Choroid plexus epithelial cell (primary cell): ENCODE data around the gene NRROS.
"Not testable (repeated sequence)": the region's sequence is repeated elsewhere in the genome, so short reads cannot be mapped to it uniquely, and the experiment has no call there.

Experiments used
- DNase-seq: peaks from one replicate; pipeline ENCODE4 v3.0.0-alpha.2; 2010; ENCODE audit warnings: low read depth
- H3K4me3 ChIP-seq: 2 replicates; pipeline ENCODE4 v1.5.1; 2011; ENCODE audit warnings: low read depth, mild to moderate bottlenecking, control low read depth, low read length, moderate library complexity
- TF ChIP-seq, protein P1 (sequence below): conservative IDR thresholded peaks from 2 replicates; pipeline ENCODE4 v1.5.1; 2011; ENCODE audit warnings: low read depth, mild to moderate bottlenecking, control low read depth, inconsistent platforms, low read length, moderate library complexity

The NRROS gene

DNA sequence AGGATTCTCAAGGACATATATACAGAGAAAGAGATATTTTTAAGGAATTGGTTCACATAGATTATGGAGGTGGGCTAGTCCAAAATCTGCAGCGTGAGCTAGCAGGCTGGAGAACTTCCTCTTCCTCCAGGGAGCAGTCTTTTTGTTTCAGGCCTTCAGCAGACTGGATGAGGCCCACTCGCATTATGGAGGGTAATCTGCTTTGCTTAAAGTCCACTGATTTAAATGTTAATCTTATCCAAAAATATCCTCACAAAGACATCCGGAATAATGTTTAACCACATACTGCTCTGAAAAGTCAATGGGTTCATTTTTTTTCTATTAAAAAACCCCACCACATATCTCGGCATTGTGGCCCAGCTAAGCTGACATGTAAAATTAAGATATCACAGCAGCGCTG, 22.2 kb upstream of the NRROS start:
- no peak for DNase-seq
- no peak overlapping the region for H3K4me3 ChIP-seq
- TF ChIP-seq, protein P1, sequence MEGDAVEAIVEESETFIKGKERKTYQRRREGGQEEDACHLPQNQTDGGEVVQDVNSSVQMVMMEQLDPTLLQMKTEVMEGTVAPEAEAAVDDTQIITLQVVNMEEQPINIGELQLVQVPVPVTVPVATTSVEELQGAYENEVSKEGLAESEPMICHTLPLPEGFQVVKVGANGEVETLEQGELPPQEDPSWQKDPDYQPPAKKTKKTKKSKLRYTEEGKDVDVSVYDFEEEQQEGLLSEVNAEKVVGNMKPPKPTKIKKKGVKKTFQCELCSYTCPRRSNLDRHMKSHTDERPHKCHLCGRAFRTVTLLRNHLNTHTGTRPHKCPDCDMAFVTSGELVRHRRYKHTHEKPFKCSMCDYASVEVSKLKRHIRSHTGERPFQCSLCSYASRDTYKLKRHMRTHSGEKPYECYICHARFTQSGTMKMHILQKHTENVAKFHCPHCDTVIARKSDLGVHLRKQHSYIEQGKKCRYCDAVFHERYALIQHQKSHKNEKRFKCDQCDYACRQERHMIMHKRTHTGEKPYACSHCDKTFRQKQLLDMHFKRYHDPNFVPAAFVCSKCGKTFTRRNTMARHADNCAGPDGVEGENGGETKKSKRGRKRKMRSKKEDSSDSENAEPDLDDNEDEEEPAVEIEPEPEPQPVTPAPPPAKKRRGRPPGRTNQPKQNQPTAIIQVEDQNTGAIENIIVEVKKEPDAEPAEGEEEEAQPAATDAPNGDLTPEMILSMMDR = no peak

DNA sequence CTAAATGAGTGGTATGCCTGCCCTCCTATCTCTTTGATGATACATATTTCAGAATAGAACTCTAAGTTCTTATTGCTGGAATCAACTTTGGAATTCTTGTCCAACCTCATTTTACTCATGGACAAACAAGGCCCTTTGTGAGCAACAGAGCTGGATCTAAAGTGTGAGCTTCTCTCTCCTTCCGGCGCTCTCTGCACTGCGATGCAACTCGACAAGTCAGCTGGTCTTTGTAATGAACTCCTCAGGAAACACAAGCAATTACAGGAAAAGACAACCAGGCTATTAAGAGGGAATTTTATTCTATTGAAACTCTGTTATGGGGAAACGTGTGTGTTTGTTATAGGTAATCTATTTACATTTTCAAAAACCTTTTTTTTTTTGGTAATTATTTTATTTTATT, 20.3 kb upstream of the NRROS start:
- H3K4me3 ChIP-seq = no peak overlapping the region
- DNase-seq = no peak
- TF ChIP-seq, protein P1 = no peak

DNA sequence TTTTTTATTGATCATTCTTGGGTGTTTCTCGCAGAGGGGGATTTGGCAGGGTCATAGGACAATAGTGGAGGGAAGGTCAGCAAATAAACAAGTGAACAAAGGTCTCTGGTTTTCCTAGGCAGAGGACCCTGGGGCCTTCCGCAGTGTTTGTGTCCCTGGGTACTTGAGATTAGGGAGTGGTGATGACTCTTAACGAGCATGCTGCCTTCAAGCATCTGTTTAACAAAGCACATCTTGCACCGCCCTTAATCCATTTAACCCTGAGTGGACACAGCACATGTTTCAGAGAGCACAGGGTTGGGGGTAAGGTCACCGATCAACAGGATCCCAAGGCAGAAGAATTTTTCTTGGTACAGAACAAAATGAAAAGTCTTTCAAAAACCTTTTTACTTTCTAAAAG, 19.9 kb upstream of the NRROS start:
- H3K4me3 ChIP-seq, DNase-seq: not testable (repeated sequence)

DNA sequence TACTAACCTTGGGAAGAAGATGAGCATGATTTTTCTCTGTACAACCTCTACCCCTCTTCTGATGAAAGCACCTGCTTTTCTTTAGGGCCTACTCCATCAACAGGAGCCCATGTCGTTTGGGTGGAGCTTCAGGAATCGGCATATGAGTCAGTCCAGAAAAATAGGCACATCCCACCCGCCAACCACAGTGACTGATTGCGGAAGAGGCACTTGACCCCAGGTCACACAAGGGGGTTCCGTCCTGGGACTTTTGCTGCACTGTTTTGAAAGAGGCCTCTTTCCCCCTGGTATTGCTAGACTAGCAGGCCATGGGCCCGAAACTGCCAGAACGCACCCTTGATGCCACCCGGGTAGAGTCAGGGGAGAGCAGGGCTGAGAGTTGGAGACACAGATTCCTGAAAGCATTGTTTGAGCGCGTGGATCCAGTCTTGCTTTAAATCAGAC, 19.3 kb upstream of the NRROS start:
- TF ChIP-seq, protein P1 = no peak
- H3K4me3 ChIP-seq = no peak overlapping the region
- peak; percentile 51 for DNase-seq

DNA sequence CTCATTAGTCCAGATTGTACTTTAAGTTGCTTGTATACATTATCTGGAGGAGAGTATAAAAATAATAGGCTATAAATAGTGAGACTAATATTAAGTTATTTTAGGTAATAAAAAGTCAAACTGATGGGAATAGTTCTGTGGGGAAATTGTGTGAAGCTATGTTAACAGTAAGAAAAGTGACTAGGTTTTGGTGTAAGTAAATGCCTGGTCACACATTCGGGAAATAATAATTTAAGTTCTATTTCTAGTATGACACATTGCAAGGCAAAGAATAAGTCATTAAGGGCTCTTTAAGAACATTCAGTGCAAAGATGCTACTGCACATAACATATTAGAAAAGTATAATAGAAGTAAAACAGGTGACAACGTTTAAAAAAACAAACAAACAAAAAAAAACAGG, 18.8 kb upstream of the NRROS start:
- no peak overlapping the region for H3K4me3 ChIP-seq
- TF ChIP-seq, protein P1 = no peak
- no peak for DNase-seq

DNA sequence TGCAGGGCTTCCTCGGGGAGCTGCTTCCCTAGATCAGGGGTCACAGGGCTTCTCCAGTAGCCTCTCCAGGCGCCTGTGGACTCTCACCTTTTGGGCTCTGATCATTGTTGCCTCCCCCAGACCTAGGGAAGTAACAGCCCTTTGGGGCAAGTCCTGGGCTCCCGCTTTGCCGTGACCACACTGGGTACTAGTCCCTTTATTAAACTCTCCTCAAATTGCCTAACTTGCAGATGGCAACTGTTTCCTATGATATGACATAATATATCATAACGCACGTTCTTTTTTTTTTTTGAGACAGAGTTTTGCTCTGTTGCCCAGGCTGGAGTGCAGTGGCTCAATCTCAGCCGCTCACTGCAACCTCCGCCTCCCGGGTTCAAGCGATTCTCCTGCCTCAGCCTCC, 17.9 kb upstream of the NRROS start:
- TF ChIP-seq, protein P1 = no peak
- no peak overlapping the region for H3K4me3 ChIP-seq
- DNase-seq = no peak

DNA sequence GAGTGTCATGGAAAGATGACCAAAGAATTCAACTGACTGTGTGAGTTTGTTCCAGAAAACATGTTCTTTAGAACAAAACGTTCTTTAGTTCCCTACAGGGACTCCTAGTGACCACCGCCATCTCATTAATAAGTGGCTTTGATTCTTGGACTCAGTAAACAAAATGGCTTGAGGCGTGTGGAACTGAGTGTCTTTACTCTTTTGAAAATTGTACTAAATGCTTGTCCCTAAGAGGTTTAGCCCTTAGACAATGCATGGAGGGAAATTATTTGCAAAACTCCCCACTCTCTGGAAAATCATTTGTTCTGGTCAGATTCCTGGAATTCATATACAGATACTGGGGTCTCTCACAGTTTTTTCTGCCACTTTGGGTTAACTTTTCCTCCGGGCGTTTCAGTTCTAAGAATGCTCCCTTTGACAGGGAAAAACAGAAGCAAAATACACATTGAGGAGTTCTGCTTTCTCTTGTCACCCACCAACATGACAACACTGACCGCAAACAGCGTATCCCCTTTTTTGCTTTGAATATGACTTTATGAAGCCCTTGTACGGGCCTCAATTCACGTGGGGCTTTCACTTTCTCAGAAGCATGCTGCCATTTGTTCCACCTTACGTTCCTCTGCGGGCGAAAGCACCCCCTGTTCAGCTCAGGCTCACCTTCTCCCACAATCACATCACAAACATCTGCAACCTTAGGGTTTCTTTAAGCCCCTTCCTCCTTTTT, 15.3 kb upstream of the NRROS start:
- no peak overlapping the region for H3K4me3 ChIP-seq
- DNase-seq = no peak
- TF ChIP-seq, protein P1 = no peak
